GM10266 (cell line): ENCODE results near the gene SLC30A4.
A peak's percentile ranks its signal among the peaks of the same experiment; 100 is the strongest.
"Not testable (repeated sequence)": the region's sequence is repeated elsewhere in the genome, so short reads cannot be mapped to it uniquely, and the experiment has no call there.

Experiments
- DNase-seq: peaks from one replicate; pipeline ENCODE4 v3.0.0; 2012; ENCODE audit errors: extremely low spot score
- CTCF ChIP-seq: IDR thresholded peaks from 2 replicates; pipeline ENCODE4 v1.5.1; 2012; ENCODE audit warnings: mild to moderate bottlenecking, low read depth; ENCODE audit not compliant: control insufficient read depth, insufficient read depth; ENCODE audit errors: missing control alignments

Gene SLC30A4

GRCh38 chr15:45534821-45535220, 12.3 kb upstream of the SLC30A4 start:
- DNase-seq: no peak
- no peak for TF ChIP-seq CTCF

- DNase-seq: not testable (repeated sequence)
Measured at GRCh38 chr15:45532892-45533291, 10.3 kb upstream of the SLC30A4 start.

GRCh38 chr15:45529613-45530012, 7.1 kb upstream of the SLC30A4 start:
- DNase-seq: no peak
- no peak for TF ChIP-seq CTCF

GRCh38 chr15:45527086-45527485, 4.5 kb upstream of the SLC30A4 start:
- no peak for DNase-seq
- TF ChIP-seq CTCF: no peak

- peak; percentile 31 for DNase-seq
- no peak for TF ChIP-seq CTCF
Measured at GRCh38 chr15:45523166-45523460, 558 bp upstream of the SLC30A4 start.

- no peak for TF ChIP-seq CTCF
Measured at GRCh38 chr15:45521596-45522327, 793 bp downstream of the SLC30A4 start.

GRCh38 chr15:45510758-45511280, 11.7 kb downstream of the SLC30A4 start:
- no peak for DNase-seq
- no peak for TF ChIP-seq CTCF

More at GRCh38 chr15:45521596-45522327, 793 bp downstream of the SLC30A4 start:
- peak; percentile 35 for DNase-seq

GRCh38 chr15:45507143-45507542, 15.4 kb downstream of the SLC30A4 start:
- DNase-seq: not testable (repeated sequence)
